CD14-positive monocyte (primary cell): ENCODE results near the gene GPSM1. TPM values are rescaled to one million over a fixed set of nuclear protein-coding genes. Genes with fewer than 3 reads are reported as not detected.

Experiments used
- DNase-seq, 3 donors: peaks; one replicate each; pipeline ENCODE4 v3.0.0-alpha.2; 2011 to 2022
- H2AFZ ChIP-seq: 2 replicates; pipeline ENCODE4 v1.6.0; 2012; ENCODE audit warnings: mild to moderate bottlenecking, low read depth, low read length, inconsistent platforms; ENCODE audit not compliant: insufficient read depth, poor library complexity, severe bottlenecking
- H3K27ac ChIP-seq, 2 donors: 1 replicate in 1 of 2; 2 replicates in 1 of 2; pipeline ENCODE4 v1.5.1; 2012 to 2013; ENCODE audit warnings: low read length in 2 of 2, control low read depth in 1 of 2, inconsistent platforms in 1 of 2, low read depth in 1 of 2, mild to moderate bottlenecking in 1 of 2
- H3K27me3 ChIP-seq, 2 donors: one replicate each; pipeline versions ENCODE4 v1.6.0 to v1.6.1; 2011 to 2013; ENCODE audit warnings: low read length in 2 of 2; ENCODE audit not compliant: control insufficient read depth in 2 of 2, insufficient read depth in 2 of 2
- H3K36me3 ChIP-seq, 2 donors: replicated peaks in 1 of 2; 1 replicate in 1 of 2; 2 replicates in 1 of 2; pipeline versions ENCODE4 v1.5.1 to v1.6.1; 2012 to 2013; ENCODE audit warnings: low read length in 2 of 2, control low read depth in 1 of 2, inconsistent platforms in 1 of 2, mild to moderate bottlenecking in 1 of 2; ENCODE audit not compliant: insufficient read depth in 2 of 2, control insufficient read depth in 1 of 2
- H3K4me1 ChIP-seq, 2 donors: 1 replicate in 1 of 2; 2 replicates in 1 of 2; pipeline versions ENCODE4 v1.5.1 to v1.6.1; 2012 to 2013; ENCODE audit warnings: low read length in 2 of 2, control low read depth in 1 of 2, inconsistent platforms in 1 of 2, mild to moderate bottlenecking in 1 of 2, moderate library complexity in 1 of 2; ENCODE audit not compliant: insufficient read depth in 2 of 2, control insufficient read depth in 1 of 2
- H3K4me2 ChIP-seq: replicated peaks from 2 replicates; pipeline ENCODE3; 2012; ENCODE audit warnings: low read length, moderate library complexity, mild to moderate bottlenecking; ENCODE audit not compliant: poor library complexity, severe bottlenecking; ENCODE audit errors: extremely low read depth
- H3K4me3 ChIP-seq, 3 experiments: fragments of 200-600 bp in 1 of 3; sonication (generic) in 1 of 3; replicated peaks in 1 of 3; 1 replicate in 2 of 3; 2 replicates in 1 of 3; pipeline ENCODE4 v1.5.1; 2011 to 2013; ENCODE audit warnings: low read length in 3 of 3, mild to moderate bottlenecking in 3 of 3, control low read depth in 2 of 3, low read depth in 2 of 3, inconsistent platforms in 1 of 3, moderate library complexity in 1 of 3
- H3K79me2 ChIP-seq: 2 replicates; pipeline ENCODE4 v1.6.0; 2012; ENCODE audit warnings: mild to moderate bottlenecking, control low read depth, inconsistent platforms, low read length, moderate library complexity; ENCODE audit not compliant: insufficient read depth
- H3K9ac ChIP-seq: 2 replicates; pipeline ENCODE4 v1.6.0; 2017; ENCODE audit warnings: low read length, mild to moderate bottlenecking; ENCODE audit not compliant: insufficient read depth, poor library complexity, severe bottlenecking
- H3K9me3 ChIP-seq, 2 donors: replicated peaks in 1 of 2; 1 replicate in 1 of 2; 2 replicates in 1 of 2; pipeline versions ENCODE4 v1.5.1 to v1.6.1; 2012 to 2013; ENCODE audit warnings: low read length in 2 of 2, control low read depth in 1 of 2; ENCODE audit not compliant: control insufficient read depth in 1 of 2, insufficient read depth in 1 of 2
- H4K20me1 ChIP-seq: 2 replicates; pipeline ENCODE4 v1.6.0; 2012; ENCODE audit warnings: mild to moderate bottlenecking, low read length, control low read depth, moderate library complexity; ENCODE audit not compliant: insufficient read depth
- H3K27ac Mint-ChIP-seq, 7 donors: one replicate each; pipeline ENCODE4 v1.8.0; 2020; ENCODE audit warnings: mild to moderate bottlenecking in 7 of 7, mixed read lengths in 7 of 7, moderate library complexity in 6 of 7, inconsistent platforms in 2 of 7
- H3K27me3 Mint-ChIP-seq, 3 donors: one replicate each; pipeline ENCODE4 v1.8.0; 2021 to 2022; ENCODE audit warnings: low read depth in 3 of 3, mild to moderate bottlenecking in 3 of 3, mixed read lengths in 3 of 3, moderate library complexity in 3 of 3, inconsistent platforms in 1 of 3
- H3K36me3 Mint-ChIP-seq, 2 donors: one replicate each; pipeline ENCODE4 v1.8.0; 2020; ENCODE audit warnings: mixed read lengths in 2 of 2, inconsistent platforms in 1 of 2, mild to moderate bottlenecking in 1 of 2
- H3K4me1 Mint-ChIP-seq: one replicate; pipeline ENCODE4 v1.8.0; 2020; ENCODE audit warnings: mild to moderate bottlenecking, mixed read lengths
- H3K4me3 Mint-ChIP-seq, 2 donors: one replicate each; pipeline ENCODE4 v1.8.0; 2020; ENCODE audit warnings: mild to moderate bottlenecking in 2 of 2, mixed read lengths in 2 of 2, moderate library complexity in 1 of 2
- H3K9me3 Mint-ChIP-seq, 7 donors: one replicate each; pipeline ENCODE4 v1.8.0; 2020 to 2022; ENCODE audit warnings: mixed read lengths in 7 of 7, mild to moderate bottlenecking in 6 of 7, moderate library complexity in 6 of 7, inconsistent platforms in 2 of 7
- WGBS: methylation state at CpG from one replicate; pipeline ENCODE4 v1.1.5; 2013; ENCODE audit warnings: missing lambda C conversion rate; ENCODE audit not compliant: insufficient coverage; 5-methylcytosine and 5-hydroxymethylcytosine counted together
- intact Hi-C, 2 donors: fragments of 100-400 bp; cut with micrococcal nuclease; formaldehyde crosslinking; loops; one replicate each; pipeline versions ENCODE4 v1.15.0 to v1.15.1; 2023
- polyA plus RNA-seq, 3 donors: library from polyadenylated mRNA; depleted of rRNA in 1 of 3; unstranded in 2 of 3; stranded (reverse) in 1 of 3; fragments of 300-500 nt in 2 of 3; fragments of >200 nt in 1 of 3; fragmentation: Illumina TruSeq in 2 of 3; gene quantifications; 1 replicate in 2 of 3; 2 replicates in 1 of 3; pipeline ENCODE4 v1.2.3, GENCODE V29; 2012 to 2021
- TF ChIP-seq, protein P1 (sequence below): fragments of 200-600 bp; IDR thresholded peaks from one replicate; pipeline ENCODE4 v1.8.0; 2022; ENCODE audit warnings: antibody characterized with exemption, mild to moderate bottlenecking

GPSM1 gene
- polyA plus RNA-seq, 3 donors: 0.67 to 3.1 (median 0.73) TPM

DNA sequence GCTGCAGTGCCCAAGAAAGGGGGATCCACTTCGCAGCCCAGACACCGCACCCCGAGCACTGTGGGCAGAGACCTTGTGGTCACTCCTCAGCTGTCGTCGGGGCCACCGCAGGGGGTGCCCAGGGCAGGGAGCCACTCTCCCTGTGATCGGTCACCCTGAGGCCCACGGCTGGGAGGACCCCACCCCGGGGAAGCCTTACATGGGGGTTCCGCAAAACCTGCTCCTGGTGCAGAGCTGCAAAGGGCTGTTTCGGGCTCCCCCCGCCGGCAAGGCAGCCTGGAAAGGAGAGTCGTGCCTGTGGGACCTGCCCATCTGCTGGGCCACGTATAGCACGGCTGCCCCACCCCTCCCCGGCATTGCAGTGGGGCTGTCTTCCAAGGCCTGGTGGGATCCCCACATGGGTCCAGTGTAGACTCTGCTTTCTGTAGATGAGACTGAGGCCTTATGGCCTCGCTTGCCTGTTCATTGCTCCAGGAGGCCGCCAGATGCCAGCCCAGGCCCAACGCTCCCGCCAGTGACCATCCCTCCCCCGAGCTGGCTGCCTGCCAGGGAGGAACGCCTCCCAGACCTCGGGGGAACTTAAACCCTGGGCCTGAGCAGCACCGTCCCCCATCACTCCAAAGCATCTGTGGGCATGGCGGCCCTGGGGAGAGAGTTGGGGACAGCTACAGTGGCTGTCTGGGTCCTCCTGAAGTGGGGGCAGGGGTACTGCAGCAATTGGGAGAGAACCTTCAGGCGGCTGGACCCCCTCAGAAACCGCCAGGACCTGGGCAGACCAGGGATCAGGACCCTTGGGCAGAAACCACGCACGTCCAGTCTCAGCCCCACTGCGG lies 37.8 kb downstream of the GPSM1 start:
- Histone ChIP-seq H3K36me3 (peaks cover 33 to 39% of the 10 kb centered on the region in 2 donors), H3K9ac (peak overlapping the region; percentile 10), H3K79me2 (no peaks in the 10 kb centered on the region), H3K4me3 (peak overlapping the region in 1 of 3 experiments; percentile 44), H3K27me3 (no peaks in the 10 kb centered on the region), H2AFZ (peak overlapping the region; percentile 35), H3K4me2 (peak overlapping the region; percentile 66), H3K9me3 (no peaks in the 10 kb centered on the region), H3K4me1 (peaks cover 35 to 42% of the 10 kb centered on the region in 2 donors), H3K27ac (peak overlapping the region; percentile 49 to 52), H4K20me1 (peaks cover 29% of the 10 kb centered on the region)
- H3K27ac Mint-ChIP-seq: peak overlapping the region in 2 of 7 donors; percentile 48 to 71
- intact Hi-C loops: loop anchor here (5.0 to 10.0 kb wide), 4 partner anchors 37 to 120 kb away; partner anchors contain the start of genes ENTR1 (in 1 of the 2), PMPCA (in 1 of the 2), QSOX2 (in 1 of the 2) and SEC16A (in 1 of the 2)
- H3K9me3 Mint-ChIP-seq: peaks cover 0 to 2% (median 0%) of the 10 kb centered on the region in 7 donors
- H3K4me3 Mint-ChIP-seq: no peak overlapping the region
- TF ChIP-seq, protein P1, sequence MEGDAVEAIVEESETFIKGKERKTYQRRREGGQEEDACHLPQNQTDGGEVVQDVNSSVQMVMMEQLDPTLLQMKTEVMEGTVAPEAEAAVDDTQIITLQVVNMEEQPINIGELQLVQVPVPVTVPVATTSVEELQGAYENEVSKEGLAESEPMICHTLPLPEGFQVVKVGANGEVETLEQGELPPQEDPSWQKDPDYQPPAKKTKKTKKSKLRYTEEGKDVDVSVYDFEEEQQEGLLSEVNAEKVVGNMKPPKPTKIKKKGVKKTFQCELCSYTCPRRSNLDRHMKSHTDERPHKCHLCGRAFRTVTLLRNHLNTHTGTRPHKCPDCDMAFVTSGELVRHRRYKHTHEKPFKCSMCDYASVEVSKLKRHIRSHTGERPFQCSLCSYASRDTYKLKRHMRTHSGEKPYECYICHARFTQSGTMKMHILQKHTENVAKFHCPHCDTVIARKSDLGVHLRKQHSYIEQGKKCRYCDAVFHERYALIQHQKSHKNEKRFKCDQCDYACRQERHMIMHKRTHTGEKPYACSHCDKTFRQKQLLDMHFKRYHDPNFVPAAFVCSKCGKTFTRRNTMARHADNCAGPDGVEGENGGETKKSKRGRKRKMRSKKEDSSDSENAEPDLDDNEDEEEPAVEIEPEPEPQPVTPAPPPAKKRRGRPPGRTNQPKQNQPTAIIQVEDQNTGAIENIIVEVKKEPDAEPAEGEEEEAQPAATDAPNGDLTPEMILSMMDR: no peak
- H3K4me1 Mint-ChIP-seq: peaks cover 24% of the 10 kb centered on the region
- H3K27me3 Mint-ChIP-seq: peaks cover 1 to 2% (median 2%) of the 10 kb centered on the region in 3 donors
- DNase-seq: no peak
- WGBS: 75% methylated on average over 28 of the region's 31 CpGs
- H3K36me3 Mint-ChIP-seq: peaks cover 22 to 33% of the 10 kb centered on the region in 2 donors

DNA sequence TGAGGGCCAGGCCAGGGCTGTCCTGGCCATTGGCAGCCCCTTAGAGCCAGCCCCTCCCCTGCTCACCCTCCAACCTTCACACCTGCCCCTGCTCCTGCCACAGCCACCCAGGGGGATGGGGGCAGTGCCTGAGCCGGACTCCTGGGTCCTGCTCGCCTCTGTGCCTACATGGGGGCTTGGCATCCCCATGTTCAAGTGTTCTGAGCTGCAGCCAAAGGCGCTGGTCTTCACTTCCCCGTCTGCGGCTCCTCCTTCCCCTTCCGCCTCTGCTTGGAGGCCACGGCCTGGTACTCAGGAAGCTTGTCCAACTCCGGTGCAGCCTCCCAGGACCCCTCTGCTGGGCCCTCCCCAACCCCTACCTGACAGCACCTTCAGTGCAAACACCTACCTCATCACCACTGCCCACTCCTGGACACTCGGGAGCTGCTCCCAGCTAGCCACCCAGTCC lies 38.5 kb downstream of the GPSM1 start:
- WGBS: 9% methylated on average over 8 of the region's 9 CpGs
- peaks cover 35% of the 10 kb centered on the region for H4K20me1 ChIP-seq
- peak overlapping the region; percentile 60 to 84 for H3K4me3 Mint-ChIP-seq
- no peaks in the 10 kb centered on the region for H3K9me3 ChIP-seq
- TF ChIP-seq, protein P1: no peak
- H3K4me1 ChIP-seq: peaks cover 35 to 42% of the 10 kb centered on the region in 2 donors
- H3K27ac ChIP-seq: peak overlapping the region; percentile 49 to 52
- peaks cover 38 to 46% of the 10 kb centered on the region in 2 donors for H3K36me3 ChIP-seq
- H3K79me2 ChIP-seq: peaks cover 4% of the 10 kb centered on the region
- peak overlapping the region; percentile 10 for H3K9ac ChIP-seq
- peak overlapping the region; percentile 66 for H3K4me2 ChIP-seq
- peak overlapping the region in 1 of 3 experiments; percentile 44 for H3K4me3 ChIP-seq
- peaks cover 24% of the 10 kb centered on the region for H3K4me1 Mint-ChIP-seq
- peaks cover 1 to 2% (median 2%) of the 10 kb centered on the region in 3 donors for H3K27me3 Mint-ChIP-seq
- peaks cover 0 to 2% (median 0%) of the 10 kb centered on the region in 7 donors for H3K9me3 Mint-ChIP-seq
- H2AFZ ChIP-seq: peak overlapping the region; percentile 35
- H3K36me3 Mint-ChIP-seq: peaks cover 23 to 35% of the 10 kb centered on the region in 2 donors
- DNase-seq: peak; percentile 46 to 60 (median 57)
- peak overlapping the region; percentile 60 to 92 (median 76) for H3K27ac Mint-ChIP-seq
- intact Hi-C loops: loop anchor here in 1 of 2 donors (10.0 kb wide), 1 partner anchor 119 kb away; the partner anchor contains the start of gene SEC16A
- H3K27me3 ChIP-seq: no peaks in the 10 kb centered on the region
